GM19035 (cell line): ENCODE results near the gene UFSP1.

ENCODE experiments used
- ATAC-seq: cut with Tn5 transposase; IDR thresholded peaks from one replicate; pipeline ENCODE4 v1.9.1; 2021; ENCODE audit not compliant: unreplicated experiment

UFSP1 gene

DNA sequence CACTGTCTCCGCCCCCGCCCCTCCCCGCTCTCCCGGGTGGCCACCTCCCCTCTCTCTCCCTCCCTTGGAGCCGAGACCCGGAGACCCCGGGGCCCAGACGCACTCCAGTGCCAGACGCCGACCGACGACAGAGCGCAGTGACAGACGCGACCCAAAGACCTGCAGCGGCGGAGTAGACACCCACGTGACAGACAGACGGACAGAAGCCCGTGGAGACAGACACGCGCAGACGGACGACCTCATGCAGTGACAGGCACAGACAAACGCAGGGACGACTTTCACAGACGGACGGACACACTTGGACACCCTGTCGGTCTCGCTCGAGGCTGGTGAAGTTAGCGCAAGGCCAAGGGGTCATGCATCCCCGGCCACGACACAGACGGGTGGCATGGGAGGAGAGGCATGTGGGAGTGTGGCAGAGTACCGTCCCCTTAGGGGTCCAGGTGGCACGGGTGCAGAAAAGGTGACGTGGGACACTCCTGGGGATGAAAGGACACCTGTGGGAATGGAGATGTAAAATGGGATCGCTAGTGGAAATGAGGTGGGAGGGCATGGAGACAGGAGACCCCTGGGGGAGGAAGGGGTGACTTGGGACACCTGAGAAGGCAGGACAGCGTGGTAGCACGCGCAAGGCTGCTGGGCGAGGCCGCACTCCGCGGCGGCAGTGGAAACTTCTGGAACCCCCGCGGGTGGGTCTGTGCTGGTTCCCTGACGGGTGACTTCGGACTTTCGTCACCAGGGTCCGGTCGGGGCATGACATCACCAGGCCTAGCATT is 6.6 kb upstream of the UFSP1 start:
- no peak for ATAC-seq

DNA sequence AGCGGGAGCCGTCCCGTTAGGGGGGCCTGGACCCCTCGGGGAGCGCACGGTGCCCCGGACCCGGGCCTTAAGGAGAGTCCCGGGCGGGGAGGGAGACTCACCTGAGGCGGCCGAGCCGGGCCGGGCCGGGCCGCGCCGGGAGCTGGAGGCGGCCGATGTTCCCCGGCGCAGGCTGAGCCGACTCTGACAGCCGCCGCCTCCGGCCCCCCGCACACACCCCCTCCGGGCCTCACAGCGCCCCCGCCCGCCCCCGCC is 6.1 kb upstream of the UFSP1 start, which contains the start of gene ACHE:
Gene ACHE, minus strand, starts transcription at position 188 of the 255 bp plus-strand sequence. CDS start 1,656 bp downstream, outside the sequence.
- ATAC-seq: no peak

DNA sequence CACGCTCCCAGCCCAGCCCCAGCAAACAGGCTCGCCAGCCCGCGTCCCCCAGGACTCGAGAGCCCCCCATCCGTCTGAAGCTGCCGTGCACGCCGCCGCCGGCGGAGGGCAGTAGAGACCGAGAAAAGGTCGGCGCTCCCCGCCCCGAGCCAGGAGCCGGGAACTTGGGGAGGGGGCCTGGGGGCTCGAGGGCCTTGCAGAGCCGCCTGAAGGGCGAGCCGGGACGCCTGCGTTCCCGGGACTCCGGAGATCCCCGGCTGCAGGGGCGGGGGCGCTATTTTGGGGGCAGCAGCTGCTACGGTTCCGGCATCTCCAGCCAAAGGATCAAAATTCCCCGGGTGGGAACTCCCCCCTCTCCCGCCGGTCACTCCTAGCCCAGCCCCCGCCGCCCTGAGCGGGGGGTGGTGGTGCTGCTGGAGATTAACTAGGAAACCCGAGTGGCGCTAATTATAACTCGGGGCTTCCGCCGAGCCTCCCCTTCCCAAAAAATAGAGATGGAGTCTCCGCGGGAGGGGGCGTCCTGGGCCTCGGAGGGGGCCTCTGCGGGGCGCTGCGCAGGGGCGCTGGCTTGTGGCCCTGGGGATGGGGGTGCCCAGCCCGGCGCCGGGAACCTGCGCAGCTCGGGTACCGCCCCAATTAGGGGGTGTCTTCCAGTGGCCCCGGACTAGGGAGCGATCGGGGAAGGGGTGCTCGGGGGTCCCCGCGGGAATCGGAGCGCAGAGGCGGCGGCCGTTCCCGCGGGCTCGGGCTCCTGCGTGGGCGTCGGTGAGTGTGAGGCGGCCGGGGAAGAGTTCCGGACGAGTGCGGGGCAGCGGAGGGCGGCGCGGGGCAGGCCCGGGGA is 5.6 kb upstream of the UFSP1 start:
- ATAC-seq: no peak

DNA sequence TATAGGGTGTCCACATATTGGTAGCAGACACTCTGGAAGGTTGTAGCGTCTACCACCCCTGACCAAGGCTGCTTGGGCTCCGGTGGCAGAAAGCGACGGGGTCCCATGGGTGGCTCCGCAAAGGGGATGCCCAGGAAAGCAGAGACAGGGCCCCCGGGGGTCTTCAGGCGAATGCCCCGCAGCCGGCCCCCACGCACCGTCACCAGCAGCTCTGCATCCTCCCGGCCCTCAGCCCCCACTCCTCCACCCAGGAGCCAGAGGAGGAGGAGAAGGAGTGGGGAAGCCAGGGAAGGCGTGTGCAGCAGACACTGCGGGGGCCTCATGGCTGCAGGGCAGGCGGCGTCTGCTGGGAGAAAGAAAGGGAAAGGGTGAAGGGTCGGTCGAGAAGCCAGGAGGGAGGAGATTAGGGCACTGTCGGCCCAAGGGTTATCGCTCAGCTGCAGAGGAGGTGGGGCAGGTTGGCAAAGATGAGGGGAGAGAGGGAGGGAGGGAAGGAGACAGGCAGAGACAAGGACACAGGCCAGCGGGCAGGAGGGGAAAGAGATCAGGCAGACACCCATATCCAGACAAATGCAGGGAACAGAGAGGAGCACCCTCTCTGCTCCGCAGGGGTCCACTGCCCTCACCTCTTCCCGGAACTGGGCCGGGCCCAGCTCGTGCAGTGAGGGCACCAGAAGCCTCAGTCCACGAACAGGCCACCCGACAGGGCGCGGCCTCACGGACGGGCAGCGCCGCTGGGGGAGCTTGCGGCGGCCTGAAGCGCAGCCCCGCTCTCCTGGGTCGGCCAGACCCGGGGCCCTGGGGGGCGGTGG is 4.6 kb upstream of the UFSP1 start:
- ATAC-seq: no peak

DNA sequence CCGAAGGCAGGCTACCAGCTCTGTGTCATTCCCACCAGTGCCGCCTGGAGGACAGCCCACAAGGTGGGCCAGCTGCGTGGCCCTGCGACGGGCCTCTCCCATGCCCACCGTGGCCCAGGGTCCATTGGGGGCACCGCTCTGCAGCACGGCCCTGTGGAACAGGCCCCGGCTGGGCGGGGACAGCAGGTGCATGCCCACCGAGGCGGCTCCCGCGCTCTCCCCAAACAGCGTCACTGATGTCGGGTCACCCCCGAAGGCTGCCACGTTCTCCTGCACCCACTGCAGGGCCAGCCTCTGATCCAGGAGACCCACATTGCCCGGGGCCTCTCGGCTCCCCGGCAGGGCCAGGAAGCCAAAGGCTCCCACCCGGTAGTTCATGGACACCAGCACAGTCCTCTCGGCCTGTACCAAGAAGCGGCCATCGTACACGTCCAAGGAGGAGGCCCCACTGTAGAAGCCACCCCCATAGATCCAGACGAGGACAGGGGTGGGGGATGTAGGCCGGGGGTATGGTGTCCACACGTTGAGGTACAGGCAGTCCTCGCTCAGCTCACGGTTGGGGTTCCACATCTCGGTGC is 3.9 kb upstream of the UFSP1 start:
- ATAC-seq: no peak

DNA sequence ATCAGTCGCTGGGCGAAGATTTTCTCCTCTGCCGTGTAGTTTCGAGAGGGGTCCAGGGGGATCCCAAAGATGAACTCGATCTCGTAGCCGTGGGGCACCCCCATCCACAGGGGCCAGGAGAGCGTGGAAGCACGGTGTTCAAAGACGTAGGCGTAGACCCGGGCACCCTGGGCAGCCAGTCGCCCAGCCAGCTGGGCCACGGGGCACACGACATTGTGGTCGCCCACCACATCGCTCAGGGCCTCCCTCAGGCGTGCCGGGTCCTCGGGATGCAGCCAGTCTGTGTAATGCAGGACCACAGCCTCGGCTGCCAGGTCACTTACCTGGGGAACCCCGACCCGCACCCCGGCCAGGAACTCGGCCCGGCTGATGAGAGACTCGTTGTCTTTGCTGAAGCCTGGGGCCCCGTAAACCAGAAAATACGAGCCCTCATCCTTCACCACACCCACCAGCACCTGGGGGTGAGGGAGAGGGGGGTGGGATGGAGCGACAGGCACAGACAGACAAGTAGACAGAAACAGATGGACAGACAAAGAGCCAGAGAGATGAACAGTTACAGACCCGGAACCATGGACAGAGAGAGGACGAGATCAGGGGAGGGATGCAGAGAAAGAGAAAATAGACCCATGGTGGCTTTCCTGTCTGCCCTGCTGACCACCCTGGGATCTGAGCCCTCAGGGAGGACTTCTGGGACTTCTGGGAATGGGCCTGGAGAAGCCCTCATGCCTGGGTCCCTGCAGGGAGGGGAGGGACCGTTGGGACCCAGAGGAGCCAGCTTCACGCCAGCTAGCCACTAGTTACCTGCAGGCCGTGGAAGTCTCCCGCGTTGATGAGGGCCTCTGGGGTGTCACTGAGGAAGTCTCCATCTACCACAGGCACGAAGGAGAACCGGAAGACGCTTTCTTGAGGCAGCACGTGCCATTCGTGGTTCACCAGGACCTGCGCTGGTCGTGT is 3.1 kb upstream of the UFSP1 start:
- no peak for ATAC-seq

DNA sequence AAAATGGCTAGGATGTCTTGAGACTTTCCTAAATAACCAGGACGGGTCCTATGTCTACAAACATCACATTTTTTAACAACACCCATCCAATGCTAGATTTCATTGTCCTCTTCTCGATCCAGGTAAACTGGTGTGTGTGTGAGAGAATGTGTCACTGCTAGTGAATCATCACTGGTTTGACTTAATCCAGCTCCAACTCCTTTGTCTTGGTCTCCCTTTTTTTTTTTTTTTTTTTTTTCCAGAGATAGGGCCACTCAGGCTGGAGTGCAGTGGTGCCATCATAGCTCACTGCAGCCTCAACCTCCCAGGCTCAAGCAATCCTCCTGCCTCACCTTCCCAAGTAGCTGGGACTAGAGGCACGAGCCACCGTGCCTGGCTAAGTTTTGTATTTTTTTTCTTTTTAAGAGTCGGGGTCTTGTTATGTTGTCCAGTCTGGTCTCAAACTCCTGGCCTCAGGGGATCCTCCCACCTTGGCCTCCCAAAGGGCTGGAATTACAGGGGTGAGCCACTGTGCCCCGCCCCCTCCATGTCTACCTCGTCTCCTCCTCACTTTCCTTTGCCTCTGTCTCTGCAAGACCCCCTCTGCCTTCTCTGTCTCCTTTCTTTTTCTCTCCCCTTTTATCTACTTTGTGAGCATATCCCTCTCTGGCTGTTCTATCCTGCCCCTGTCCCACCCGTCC is 2.2 kb upstream of the UFSP1 start:
- ATAC-seq: no peak

DNA sequence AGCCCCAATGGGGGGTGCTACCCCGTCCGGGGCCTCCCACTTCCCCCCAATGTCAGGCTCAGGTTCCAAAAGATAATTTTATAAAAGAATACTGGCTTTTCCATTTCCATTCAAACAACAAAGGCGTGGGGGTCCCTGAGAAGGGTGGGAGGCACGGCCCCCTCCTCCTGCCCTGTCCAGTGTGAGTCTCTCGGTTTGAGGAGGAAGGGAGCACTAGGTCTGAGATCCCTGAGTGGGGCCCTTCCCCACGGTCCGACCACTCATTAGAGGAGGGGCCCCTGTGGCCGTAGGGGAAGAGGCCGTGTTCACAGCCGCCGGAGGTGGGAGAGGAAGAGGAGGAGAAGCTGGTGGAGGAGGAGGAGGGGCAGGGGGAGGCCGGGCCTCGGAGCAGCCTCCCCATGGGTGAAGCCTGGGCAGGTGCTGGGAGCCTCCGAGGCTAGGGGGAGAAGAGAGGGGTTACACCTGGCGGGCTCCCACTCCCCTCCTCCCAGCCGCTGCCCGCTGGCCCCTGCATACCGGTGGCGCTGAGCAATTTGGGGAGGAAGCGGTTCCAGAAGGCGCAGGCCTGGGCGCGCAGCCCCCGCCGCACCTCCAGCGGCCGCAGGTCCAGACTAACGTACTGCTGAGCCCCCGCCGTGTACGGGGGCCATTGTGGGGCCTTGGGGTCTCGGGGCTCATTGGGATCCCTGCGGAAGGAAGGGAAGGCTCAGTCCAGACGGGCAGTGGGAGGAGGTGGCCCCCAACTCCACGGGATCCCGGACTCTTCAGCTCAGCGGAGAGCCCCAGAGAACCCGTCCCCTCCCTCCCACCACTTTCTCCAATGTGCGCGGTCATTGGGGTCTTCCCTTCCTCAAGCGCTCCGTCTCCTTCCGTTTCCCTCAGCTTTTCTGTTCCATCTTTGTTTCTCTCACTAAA is 1.4 kb upstream of the UFSP1 start:
- ATAC-seq: no peak

DNA sequence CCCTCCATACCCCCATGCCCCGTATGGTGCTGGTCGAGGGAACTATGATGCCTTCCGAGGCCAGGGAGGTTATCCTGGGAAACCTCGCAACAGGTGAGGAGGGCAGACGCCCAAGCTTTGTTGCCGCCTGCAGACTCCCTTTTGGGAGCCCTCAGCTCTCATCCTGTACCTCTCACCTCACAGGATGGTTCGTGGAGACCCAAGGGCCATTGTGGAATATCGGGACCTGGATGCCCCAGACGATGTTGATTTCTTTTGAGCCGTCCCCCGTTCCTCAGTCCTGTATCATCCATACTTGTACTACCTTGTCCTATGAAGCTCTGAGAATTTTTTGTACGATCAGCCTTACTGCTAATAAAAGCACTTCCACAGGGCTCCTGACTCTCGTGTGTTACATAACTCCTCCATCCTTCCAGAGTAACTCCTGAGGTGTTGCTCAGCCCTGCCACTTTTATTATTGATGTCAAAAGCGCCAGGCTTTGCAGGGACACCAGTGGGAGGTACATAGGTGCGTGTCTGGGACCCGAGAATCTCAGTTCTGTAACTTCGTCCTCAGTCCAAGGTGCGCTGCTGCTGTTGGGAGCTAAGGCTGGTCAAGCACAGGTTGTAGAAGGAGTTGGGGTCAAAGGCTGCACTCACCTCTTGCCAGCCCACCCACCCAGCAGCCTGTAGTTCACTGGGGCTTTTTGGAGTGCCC is 1.1 kb downstream of the UFSP1 start:
- ATAC-seq: no peak

DNA sequence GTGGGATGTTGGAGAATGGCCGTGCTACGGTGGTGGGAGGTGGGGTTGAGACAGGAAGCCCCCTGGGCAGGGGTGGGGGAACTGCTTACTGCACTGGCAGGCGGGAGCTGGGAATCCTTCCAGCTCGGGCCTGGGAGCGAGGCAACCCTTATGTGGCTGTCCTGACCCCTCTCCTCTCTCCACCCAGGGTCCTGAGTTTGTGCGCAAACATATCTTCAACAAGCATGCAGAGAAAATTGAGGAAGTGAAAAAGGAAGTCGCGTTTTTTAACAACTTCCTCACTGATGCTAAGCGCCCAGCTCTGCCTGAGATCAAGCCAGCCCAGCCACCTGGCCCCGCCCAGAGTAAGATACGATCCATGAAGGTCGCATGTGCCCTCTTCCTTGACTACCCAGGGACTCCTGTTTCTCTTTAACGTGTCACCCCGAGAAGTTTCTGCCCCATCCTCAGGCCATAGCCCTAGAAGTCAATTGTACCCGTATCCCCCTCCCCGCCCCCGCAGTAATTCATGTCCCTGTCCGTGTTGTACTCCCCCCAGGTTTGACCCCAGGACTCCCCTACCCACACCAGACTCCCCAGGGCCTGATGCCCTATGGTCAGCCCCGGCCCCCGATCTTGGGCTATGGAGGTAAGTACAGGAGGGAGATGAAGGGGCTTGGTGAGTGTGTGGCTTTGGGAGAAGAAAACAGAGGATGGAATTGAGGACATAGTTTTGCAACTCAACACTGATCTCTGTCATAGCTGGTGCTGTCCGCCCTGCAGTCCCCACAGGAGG is 1.8 kb downstream of the UFSP1 start:
- ATAC-seq: peak; percentile 45

DNA sequence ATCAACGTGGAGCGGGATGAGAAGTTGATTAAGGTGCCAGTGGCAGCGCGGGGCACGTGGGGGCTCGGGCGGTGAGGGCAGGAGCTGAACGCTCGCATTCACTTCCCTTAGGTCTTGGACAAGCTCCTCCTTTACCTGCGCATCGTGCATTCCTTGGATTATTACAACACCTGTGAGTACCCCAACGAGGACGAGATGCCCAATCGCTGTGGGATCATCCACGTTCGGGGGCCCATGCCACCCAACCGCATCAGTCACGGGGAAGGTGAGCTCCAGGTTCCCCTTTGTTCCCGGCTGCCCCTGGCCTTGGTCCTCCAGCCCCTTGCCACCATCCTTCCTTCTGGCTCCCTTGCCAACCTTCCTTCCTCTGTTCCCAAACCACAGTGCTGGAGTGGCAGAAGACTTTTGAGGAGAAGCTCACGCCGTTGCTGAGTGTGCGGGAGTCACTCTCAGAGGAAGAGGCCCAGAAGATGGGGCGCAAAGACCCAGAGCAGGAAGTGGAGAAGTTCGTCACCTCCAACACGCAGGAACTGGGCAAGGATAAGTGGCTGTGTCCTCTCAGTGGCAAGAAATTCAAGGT is 2.5 kb downstream of the UFSP1 start:
- ATAC-seq: no peak

DNA sequence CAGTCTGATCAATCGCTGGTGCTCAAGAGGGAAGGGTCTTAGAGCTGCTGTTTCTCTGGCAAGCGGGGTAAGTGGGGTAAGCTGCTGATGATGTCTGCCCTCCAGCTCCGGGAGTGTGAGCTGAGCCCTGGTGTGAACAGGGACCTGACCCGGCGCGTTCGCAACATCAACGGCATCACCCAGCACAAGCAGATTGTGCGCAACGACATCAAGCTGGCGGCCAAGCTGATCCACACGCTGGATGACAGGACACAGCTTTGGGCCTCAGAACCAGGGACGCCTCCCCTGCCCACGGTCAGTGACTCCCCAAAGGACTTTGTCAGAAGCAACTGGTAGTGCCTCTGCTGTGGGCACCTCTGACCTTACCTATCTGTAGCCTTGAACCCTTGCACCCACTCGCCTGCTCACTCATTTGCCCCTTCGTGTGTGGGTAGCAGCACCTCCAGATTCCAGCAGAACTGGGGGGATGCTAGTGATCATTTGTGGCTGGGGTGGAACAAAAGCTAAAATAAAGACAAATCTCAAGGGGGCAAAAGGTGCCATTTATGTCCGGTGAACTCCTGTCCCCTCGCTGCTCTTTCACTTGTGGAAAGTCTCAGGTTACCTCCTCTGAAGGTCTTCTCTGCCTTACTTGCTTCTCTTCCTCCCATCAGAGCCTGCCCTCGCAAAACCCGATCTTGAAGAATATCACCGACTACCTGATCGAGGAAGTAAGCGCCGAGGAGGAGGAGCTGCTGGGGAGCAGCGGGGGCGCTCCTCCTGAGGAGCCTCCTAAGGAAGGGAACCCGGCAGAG is 3.2 kb downstream of the UFSP1 start:
- ATAC-seq: no peak

DNA sequence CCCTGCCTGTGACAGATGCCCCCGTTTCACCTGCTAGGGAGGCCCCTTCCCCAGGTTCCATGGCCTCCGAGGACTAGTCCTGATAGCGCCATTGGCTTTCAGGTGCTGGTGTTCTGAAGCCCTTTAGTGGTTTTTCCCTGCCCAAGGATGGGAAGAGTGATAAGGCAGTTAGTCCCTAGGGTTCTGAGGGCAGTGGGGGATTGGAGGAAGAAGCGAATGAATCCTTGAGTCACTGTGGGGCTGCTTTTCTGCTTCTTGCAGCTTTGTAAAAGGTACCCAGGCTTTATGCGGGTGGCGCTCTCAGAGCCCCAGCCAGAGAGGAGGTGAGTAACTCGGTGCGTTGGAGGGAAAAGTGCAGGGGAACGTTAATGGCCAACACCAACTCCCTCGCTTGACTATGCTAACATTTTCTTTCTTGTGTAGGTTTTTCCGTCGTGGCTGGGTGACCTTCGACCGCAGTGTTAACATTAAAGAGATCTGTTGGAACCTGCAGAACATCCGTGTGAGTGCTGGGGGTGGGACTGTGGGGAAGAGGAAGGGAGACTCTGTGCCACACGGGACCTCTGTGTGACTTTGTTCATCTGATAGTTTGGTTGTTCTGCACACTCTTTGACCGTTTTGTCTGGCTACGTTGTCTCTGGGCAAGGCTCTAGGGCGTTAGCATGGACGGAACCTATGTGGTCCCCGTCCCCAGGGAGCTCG is 3.9 kb downstream of the UFSP1 start:
- no peak for ATAC-seq

DNA sequence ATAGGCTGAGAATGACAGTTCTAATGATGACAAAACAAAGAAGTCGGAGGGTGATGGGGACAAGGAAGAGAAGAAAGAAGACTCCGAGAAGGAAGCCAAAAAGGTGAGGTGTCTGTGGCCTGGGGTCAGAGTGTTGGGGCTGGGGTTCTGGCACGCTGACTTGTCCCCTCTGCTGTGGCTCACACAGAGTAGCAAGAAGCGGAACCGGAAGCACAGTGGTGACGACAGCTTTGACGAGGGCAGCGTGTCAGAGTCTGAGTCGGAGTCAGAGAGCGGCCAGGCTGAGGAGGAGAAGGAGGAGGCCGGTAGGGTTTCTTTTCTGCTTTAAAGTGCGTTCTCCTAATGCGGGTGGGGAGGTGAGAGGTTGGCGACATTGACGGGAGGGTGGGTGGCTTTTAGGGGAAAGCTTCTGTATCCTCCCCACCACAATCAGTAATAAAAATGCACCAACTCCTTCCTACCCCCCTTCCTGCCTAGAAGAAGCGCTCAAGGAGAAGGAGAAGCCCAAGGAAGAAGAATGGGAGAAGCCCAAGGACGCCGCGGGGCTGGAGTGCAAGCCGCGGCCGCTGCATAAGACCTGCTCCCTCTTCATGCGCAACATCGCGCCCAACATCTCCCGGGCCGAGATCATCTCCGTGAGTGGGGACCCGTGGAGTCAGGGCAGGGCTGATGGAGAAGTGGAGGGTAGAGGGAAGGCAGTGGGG is 4.6 kb downstream of the UFSP1 start:
- ATAC-seq: no peak
